B cell (primary cell): ENCODE data around the gene TNFRSF1A. TPM values are rescaled to one million over a fixed set of nuclear protein-coding genes. Genes with fewer than 3 reads are reported as not detected.

ENCODE experiments used
- ATAC-seq: fragments of 200-7000 bp; cut with Tn5 transposase; one replicate; pipeline ENCODE4 v1.10.0; 2021; ENCODE audit warnings: low read depth, mild to moderate bottlenecking, moderate number of reproducible peaks, moderate library complexity
- CTCF ChIA-PET: fragments of 350-600 bp; sonication (Branson Sonifier 250); formaldehyde crosslinking; loops from one replicate; lab custom pipeline; 2021; ENCODE audit warnings: antibody characterized with exemption, inconsistent platforms; lab: Charles Lee
- POLR2A ChIA-PET: fragments of 350-600 bp; sonication (Branson Sonifier 250); formaldehyde crosslinking; loops from one replicate; lab custom pipeline; 2021; ENCODE audit warnings: antibody characterized with exemption; lab: Charles Lee
- DNase-seq: peaks from one replicate; pipeline ENCODE4 v3.0.0; 2013
- H2AFZ ChIP-seq: 2 replicates; pipeline ENCODE4 v1.6.1; 2012; ENCODE audit warnings: mild to moderate bottlenecking, low read depth, low read length; ENCODE audit not compliant: insufficient read depth, poor library complexity, severe bottlenecking
- H3K27ac ChIP-seq, 2 donors: 1 replicate in 1 of 2; 2 replicates in 1 of 2; pipeline ENCODE4 v1.5.1; 2012 to 2013; ENCODE audit warnings: low read length in 2 of 2, mild to moderate bottlenecking in 2 of 2, moderate library complexity in 1 of 2
- H3K27me3 ChIP-seq, 4 experiments: fragments of 200-600 bp in 1 of 4; sonication (generic) in 1 of 4; replicated peaks in 1 of 4; 1 replicate in 2 of 4; 2 replicates in 2 of 4; pipeline versions ENCODE4 v1.6.1 to v1.7.0; 2013 to 2016; ENCODE audit warnings: low read length in 3 of 4, mild to moderate bottlenecking in 2 of 4, mixed read lengths in 1 of 4, moderate library complexity in 1 of 4; ENCODE audit not compliant: insufficient read depth in 4 of 4, control insufficient read depth in 3 of 4; ENCODE audit errors: control extremely low read depth in 1 of 4
- H3K36me3 ChIP-seq, 2 experiments: replicated peaks in 1 of 2; 1 replicate in 1 of 2; 2 replicates in 1 of 2; pipeline versions ENCODE4 v1.6.1 to v1.7.1; 2013; ENCODE audit warnings: low read length in 1 of 2; ENCODE audit not compliant: insufficient read depth in 2 of 2, control insufficient read depth in 1 of 2; ENCODE audit errors: control extremely low read depth in 1 of 2, extremely low read depth in 1 of 2
- H3K4me1 ChIP-seq, 2 donors: fragments of 200-600 bp in 1 of 2; sonication (generic) in 1 of 2; 1 replicate in 1 of 2; 2 replicates in 1 of 2; pipeline versions ENCODE4 v1.5.1 to v1.6.1; 2013 to 2017; ENCODE audit warnings: low read length in 2 of 2; ENCODE audit not compliant: control insufficient read depth in 2 of 2, insufficient read depth in 2 of 2
- H3K4me2 ChIP-seq: replicated peaks from 2 replicates; pipeline ENCODE3; 2012; ENCODE audit warnings: mild to moderate bottlenecking, low read depth, low read length; ENCODE audit not compliant: poor library complexity, severe bottlenecking
- H3K4me3 ChIP-seq, 5 experiments: fragments of 200-600 bp in 1 of 5; sonication (generic) in 1 of 5; 1 replicate in 3 of 5; 2 replicates in 2 of 5; pipeline versions ENCODE4 v1.5.1 to v1.7.0; 2011 to 2016; ENCODE audit warnings: low read length in 4 of 5, mild to moderate bottlenecking in 4 of 5, low read depth in 2 of 5, control low read depth in 1 of 5, moderate library complexity in 1 of 5; ENCODE audit not compliant: insufficient read depth in 1 of 5; ENCODE audit errors: control extremely low read depth in 1 of 5, extremely low read depth in 1 of 5
- H3K79me2 ChIP-seq: fragments of 200-600 bp; sonication (generic); one replicate; pipeline ENCODE4 v1.6.0; 2016; ENCODE audit warnings: low read length; ENCODE audit not compliant: control insufficient read depth, insufficient read depth
- H3K9ac ChIP-seq: fragments of 200-600 bp; sonication (generic); 2 replicates; pipeline ENCODE4 v1.6.1; 2017; ENCODE audit warnings: mild to moderate bottlenecking, low read length, moderate library complexity
- H3K9me3 ChIP-seq, 3 donors: one replicate each; pipeline versions ENCODE4 v1.6.1 to v1.7.1; 2013; ENCODE audit warnings: low read length in 2 of 3; ENCODE audit not compliant: control insufficient read depth in 2 of 3, insufficient read depth in 1 of 3; ENCODE audit errors: control extremely low read depth in 1 of 3
- H4K20me1 ChIP-seq: 2 replicates; pipeline ENCODE4 v1.6.0; 2012; ENCODE audit warnings: mild to moderate bottlenecking, low read length; ENCODE audit not compliant: insufficient read depth, control insufficient read depth, poor library complexity, severe bottlenecking
- H3K27ac Mint-ChIP-seq: one replicate; pipeline ENCODE4 v1.8.0; 2021; ENCODE audit warnings: mixed read lengths
- H3K27me3 Mint-ChIP-seq: one replicate; pipeline ENCODE4 v1.8.0; 2021; ENCODE audit warnings: mixed read lengths
- H3K4me1 Mint-ChIP-seq: one replicate; pipeline ENCODE4 v1.8.0; 2021; ENCODE audit warnings: mixed read lengths
- H3K4me3 Mint-ChIP-seq: one replicate; pipeline ENCODE4 v1.8.0; 2021; ENCODE audit warnings: mixed read lengths
- H3K9me3 Mint-ChIP-seq: one replicate; pipeline ENCODE4 v1.8.0; 2022; ENCODE audit warnings: mixed read lengths; ENCODE audit not compliant: insufficient read depth
- CTCF ChIP-seq: fragments of 200-600 bp; IDR thresholded peaks from one replicate; pipeline ENCODE4 v1.8.0; 2022; ENCODE audit warnings: antibody characterized with exemption, mild to moderate bottlenecking
- EZH2 ChIP-seq: IDR thresholded peaks from 2 replicates; pipeline ENCODE4 v1.6.1; 2012; ENCODE audit warnings: borderline replicate concordance, low read depth, mild to moderate bottlenecking, moderate library complexity, low read length; ENCODE audit not compliant: insufficient read depth, poor library complexity, severe bottlenecking
- WGBS: methylation state at CpG from one replicate; pipeline ENCODE4 v1.1.5; 2013; ENCODE audit warnings: missing lambda C conversion rate; ENCODE audit not compliant: insufficient coverage; 5-methylcytosine and 5-hydroxymethylcytosine counted together
- intact Hi-C: fragments of 100-400 bp; cut with micrococcal nuclease; formaldehyde crosslinking; loops from one replicate; pipeline ENCODE4 v1.10.0; 2022
- polyA plus RNA-seq: library from polyadenylated mRNA; depleted of rRNA; stranded (reverse); fragments of >200 nt; gene quantifications from 2 replicates; pipeline ENCODE4 v1.2.3, GENCODE V29; 2012
- total RNA-seq, 2 donors: library from RNA; stranded (reverse); fragments of 120-200 nt in 1 of 2; gene quantifications; 1 replicate in 1 of 2; 2 replicates in 1 of 2; pipeline versions ENCODE4 v1.2.3 to v1.2.4, GENCODE V29; 2013 to 2022

TNFRSF1A gene
- total and polyA plus RNA-seq, 2 donors (not counting 1 experiment from before 2014, with no cell fraction given): 0.59 to 1.6 TPM

GRCh38 chr12:6303071-6303470 lies 38.8 kb downstream of the TNFRSF1A start:
- DNase-seq: no peak
- ATAC-seq: no peak
- H4K20me1 ChIP-seq: no peaks in the 10 kb centered on the region
- H3K4me2 ChIP-seq: no peak overlapping the region
- intact Hi-C loops: loop anchor here (5.0 kb wide), 1 partner anchor 34 kb away; no protein-coding TSS in a partner anchor
- H3K9me3 ChIP-seq: peaks cover 0 to 9% (median 0%) of the 10 kb centered on the region in 3 donors
- no peak overlapping the region for H3K9ac ChIP-seq
- peaks cover 10 to 12% of the 10 kb centered on the region in 2 donors for H3K4me1 ChIP-seq
- Mint-ChIP-seq H3K27me3 (peaks cover 52% of the 10 kb centered on the region), H3K4me3 (no peak overlapping the region), H3K9me3 (no peaks in the 10 kb centered on the region), H3K27ac (no peak overlapping the region), H3K4me1 (peaks cover 12% of the 10 kb centered on the region)
- H3K27me3 ChIP-seq: peaks cover 0 to 70% (median 15%) of the 10 kb centered on the region in 4 experiments
- ChIA-PET CTCF (interaction anchor here (1.2 to 1.3 kb wide), 2 partner anchors 16 to 19 kb away, joined by 5 to 6 read pairs; no protein-coding TSS in a partner anchor), POLR2A (interaction anchor here (0.6 kb wide), 1 partner anchor 399 kb away, joined by 4 read pairs; no protein-coding TSS in a partner anchor)
- no peak for TF ChIP-seq EZH2
- no peak for TF ChIP-seq CTCF
- no peak overlapping the region for H3K4me3 ChIP-seq
- no peaks in the 10 kb centered on the region for H3K36me3 ChIP-seq
- no peak overlapping the region for H2AFZ ChIP-seq
- no peaks in the 10 kb centered on the region for H3K79me2 ChIP-seq
- no peak overlapping the region for H3K27ac ChIP-seq
- 93% methylated on average over 4 of the region's 5 CpGs for WGBS

- ChIA-PET CTCF (interaction anchor here (1.2 to 1.3 kb wide), 2 partner anchors 16 to 18 kb away, joined by 5 to 6 read pairs; no protein-coding TSS in a partner anchor), POLR2A (interaction anchor here (0.6 kb wide), 1 partner anchor 399 kb away, joined by 4 read pairs; no protein-coding TSS in a partner anchor)
- Histone ChIP-seq H4K20me1 (no peaks in the 10 kb centered on the region), H3K27me3 (peaks cover 0 to 68% (median 16%) of the 10 kb centered on the region in 4 experiments), H3K36me3 (no peaks in the 10 kb centered on the region), H2AFZ (no peak overlapping the region), H3K27ac (no peak overlapping the region), H3K9ac (no peak overlapping the region), H3K4me2 (no peak overlapping the region), H3K4me3 (no peak overlapping the region), H3K4me1 (peaks cover 10 to 12% of the 10 kb centered on the region in 2 donors), H3K79me2 (no peaks in the 10 kb centered on the region), H3K9me3 (peaks cover 0 to 9% (median 0%) of the 10 kb centered on the region in 3 donors)
- TF ChIP-seq EZH2: no peak
- no peak for TF ChIP-seq CTCF
- peaks cover 52% of the 10 kb centered on the region for H3K27me3 Mint-ChIP-seq
- intact Hi-C loops: loop anchor here (5.0 kb wide), 1 partner anchor 35 kb away; no protein-coding TSS in a partner anchor
- ATAC-seq: no peak
- peaks cover 12% of the 10 kb centered on the region for H3K4me1 Mint-ChIP-seq
- no peak overlapping the region for H3K4me3 Mint-ChIP-seq
- H3K27ac Mint-ChIP-seq: no peak overlapping the region
- H3K9me3 Mint-ChIP-seq: no peaks in the 10 kb centered on the region
- 84% methylated on average over 3 of the region's 3 CpGs for WGBS
- no peak for DNase-seq
Observed at GRCh38 chr12:6302621-6303020, 39.3 kb downstream of the TNFRSF1A start.
